H9 (cell line): ENCODE measurements around the gene NECTIN1. TPM values are rescaled to one million over a fixed set of nuclear protein-coding genes. Genes with fewer than 3 reads are reported as not detected.

ENCODE experiments used
- DNase-seq: peaks from one replicate; pipeline ENCODE4 v3.0.0-alpha.2; 2017
- H2AFZ ChIP-seq: one replicate; pipeline ENCODE4 v1.6.1; 2013; ENCODE audit warnings: mild to moderate bottlenecking, low read length, control low read depth, moderate library complexity
- H2AK5ac ChIP-seq: 2 replicates; pipeline ENCODE4 v1.6.1; 2013; ENCODE audit warnings: low read length, control low read depth, mixed read lengths; ENCODE audit not compliant: insufficient read length
- H2BK120ac ChIP-seq: one replicate; pipeline ENCODE4 v1.6.1; 2013; ENCODE audit warnings: low read depth, mild to moderate bottlenecking, low read length, control low read depth, inconsistent platforms; ENCODE audit not compliant: poor library complexity, severe bottlenecking
- H2BK12ac ChIP-seq: 2 replicates; pipeline ENCODE4 v1.6.1; 2013; ENCODE audit warnings: low read length, control low read depth, mixed read lengths, low read depth; ENCODE audit not compliant: insufficient read length
- H2BK15ac ChIP-seq: 2 replicates; pipeline ENCODE4 v1.6.1; 2013; ENCODE audit warnings: low read depth, low read length, control low read depth
- H2BK20ac ChIP-seq: one replicate; pipeline ENCODE4 v1.6.1; 2013; ENCODE audit warnings: low read depth, mild to moderate bottlenecking, low read length, control low read depth, inconsistent platforms; ENCODE audit not compliant: poor library complexity, severe bottlenecking
- H2BK5ac ChIP-seq: 2 replicates; pipeline ENCODE4 v1.6.1; 2013; ENCODE audit warnings: low read length, control low read depth, mixed read lengths; ENCODE audit not compliant: insufficient read length
- H3K14ac ChIP-seq: 2 replicates; pipeline ENCODE4 v1.6.1; 2013; ENCODE audit warnings: low read length, control low read depth; ENCODE audit not compliant: insufficient read depth
- H3K18ac ChIP-seq: 2 replicates; pipeline ENCODE4 v1.6.1; 2013; ENCODE audit warnings: low read depth, mild to moderate bottlenecking, mixed read lengths, low read length, control low read depth; ENCODE audit not compliant: insufficient read length
- H3K23ac ChIP-seq: 2 replicates; pipeline ENCODE4 v1.6.1; 2013; ENCODE audit warnings: low read length, control low read depth, mixed read lengths, low read depth; ENCODE audit not compliant: insufficient read length
- H3K23me2 ChIP-seq: 2 replicates; pipeline ENCODE4 v1.6.1; 2013; ENCODE audit warnings: low read depth, mild to moderate bottlenecking, mixed read lengths, low read length, control low read depth; ENCODE audit not compliant: insufficient read length, poor library complexity, severe bottlenecking
- H3K27ac ChIP-seq: 2 replicates; pipeline ENCODE4 v1.5.1; 2013; ENCODE audit warnings: low read length, control low read depth, mixed read lengths, low read depth; ENCODE audit not compliant: insufficient read length
- H3K27me3 ChIP-seq: 2 replicates; pipeline ENCODE4 v1.6.1; 2013; ENCODE audit warnings: low read length, control low read depth, inconsistent platforms; ENCODE audit not compliant: insufficient read depth
- H3K4ac ChIP-seq: 2 replicates; pipeline ENCODE4 v1.6.1; 2013; ENCODE audit warnings: low read depth, mild to moderate bottlenecking, control low read depth, inconsistent platforms, low read length, moderate library complexity
- H3K4me1 ChIP-seq: 2 replicates; pipeline ENCODE4 v1.6.1; 2013; ENCODE audit warnings: low read length, control low read depth, inconsistent platforms; ENCODE audit not compliant: insufficient read depth
- H3K4me2 ChIP-seq: 2 replicates; pipeline ENCODE4 v1.6.1; 2013; ENCODE audit warnings: low read length, control low read depth, mixed read lengths; ENCODE audit not compliant: insufficient read length, insufficient read depth
- H3K56ac ChIP-seq: 2 replicates; pipeline ENCODE4 v1.6.1; 2013; ENCODE audit warnings: low read depth, mild to moderate bottlenecking, mixed read lengths, low read length, control low read depth; ENCODE audit not compliant: insufficient read length
- H3K79me1 ChIP-seq: 2 replicates; pipeline ENCODE4 v1.6.1; 2013; ENCODE audit warnings: low read depth, mild to moderate bottlenecking, moderate library complexity, low read length, control low read depth, inconsistent platforms; ENCODE audit not compliant: insufficient read depth, poor library complexity, severe bottlenecking
- H3K79me2 ChIP-seq: 2 replicates; pipeline ENCODE4 v1.6.1; 2013; ENCODE audit warnings: low read length, control low read depth, inconsistent platforms; ENCODE audit not compliant: insufficient read depth
- H3K9ac ChIP-seq: 2 replicates; pipeline ENCODE4 v1.6.1; 2013; ENCODE audit warnings: low read length, control low read depth, mixed read lengths; ENCODE audit not compliant: insufficient read length; ENCODE audit errors: extremely low read depth
- H3K9me3 ChIP-seq: one replicate; pipeline ENCODE4 v1.6.1; 2013; ENCODE audit warnings: low read depth, low read length, inconsistent platforms; ENCODE audit not compliant: control insufficient read depth
- H3T11ph ChIP-seq: one replicate; pipeline ENCODE4 v1.6.1; 2013; ENCODE audit warnings: mild to moderate bottlenecking, low read length, control low read depth, inconsistent platforms
- H4K20me1 ChIP-seq: one replicate; pipeline ENCODE4 v1.6.1; 2013; ENCODE audit not compliant: control insufficient read depth, insufficient read length, insufficient read depth
- H4K5ac ChIP-seq: 2 replicates; pipeline ENCODE4 v1.6.1; 2013; ENCODE audit warnings: low read depth, mild to moderate bottlenecking, mixed read lengths, low read length, control low read depth; ENCODE audit not compliant: insufficient read length
- H4K8ac ChIP-seq: replicated peaks from 2 replicates; pipeline ENCODE4 v1.6.1; 2013; ENCODE audit warnings: low read length, control low read depth, mixed read lengths, low read depth; ENCODE audit not compliant: insufficient read length
- H4K91ac ChIP-seq: 2 replicates; pipeline ENCODE4 v1.6.1; 2013; ENCODE audit warnings: low read depth, mild to moderate bottlenecking, moderate library complexity, mixed read lengths, low read length, control low read depth; ENCODE audit not compliant: insufficient read length
- H3K27ac Mint-ChIP-seq, 3 experiments: 2 replicates in 2 of 3; 3 replicates in 1 of 3; pipeline ENCODE4 v1.8.0; 2020 to 2021; ENCODE audit warnings: mixed read lengths in 3 of 3, mild to moderate bottlenecking in 1 of 3, moderate library complexity in 1 of 3
- H3K27me3 Mint-ChIP-seq: 2 replicates; pipeline ENCODE4 v1.8.0; 2021; ENCODE audit warnings: low read depth, mild to moderate bottlenecking, moderate library complexity, mixed read lengths
- H3K36me3 Mint-ChIP-seq, 3 experiments: 2 replicates in 2 of 3; 3 replicates in 1 of 3; pipeline ENCODE4 v1.8.0; 2020 to 2021; ENCODE audit warnings: low read depth in 3 of 3, mixed read lengths in 3 of 3; ENCODE audit not compliant: insufficient read depth in 1 of 3
- H3K4me1 Mint-ChIP-seq, 2 experiments: 2 replicates each; pipeline ENCODE4 v1.8.0; 2020; ENCODE audit warnings: mixed read lengths in 2 of 2
- H3K4me3 Mint-ChIP-seq, 2 experiments: 2 replicates in 1 of 2; 3 replicates in 1 of 2; pipeline ENCODE4 v1.8.0; 2020 to 2021; ENCODE audit warnings: mild to moderate bottlenecking in 2 of 2, mixed read lengths in 2 of 2, moderate library complexity in 1 of 2
- H3K9me3 Mint-ChIP-seq, 2 experiments: 2 replicates in 1 of 2; 3 replicates in 1 of 2; pipeline ENCODE4 v1.8.0; 2020; ENCODE audit warnings: mild to moderate bottlenecking in 2 of 2, mixed read lengths in 2 of 2, moderate library complexity in 1 of 2
- WGBS: extraction: QIAGEN DNeasy Blood & Tissue Kit; methylation state at CpG from one replicate; pipeline ENCODE4 v1.1.7; 2013; ENCODE audit warnings: missing lambda C conversion rate, low lambda C conversion rate, mixed read lengths; ENCODE audit not compliant: insufficient read length; ENCODE audit errors: extremely low coverage; 5-methylcytosine and 5-hydroxymethylcytosine counted together
- total RNA-seq: library from RNA; stranded (reverse); gene quantifications from 2 replicates; pipeline ENCODE4 v1.2.1, GENCODE V29; 2021
- TF ChIP-seq, protein P1 (sequence below): fragments of 200-600 bp; sonication (generic); conservative IDR thresholded peaks from 3 replicates; pipeline ENCODE4 v1.8.0; 2021; ENCODE audit warnings: antibody characterized with exemption, mild to moderate bottlenecking

The NECTIN1 gene
- total RNA-seq, 1 experiment from 2014 or later = 113 TPM

- H2BK5ac ChIP-seq = no peak overlapping the region
- H3K4me1 ChIP-seq = peaks cover 22% of the 10 kb centered on the region; the same call in 1 of the 2 replicates
- no peak overlapping the region for H4K91ac ChIP-seq
- no peak overlapping the region for H2AK5ac ChIP-seq
- no peak overlapping the region for H2BK12ac ChIP-seq
- no peak overlapping the region for H3K18ac ChIP-seq
- DNase-seq = no peak
- H3K9me3 Mint-ChIP-seq = no peaks in the 10 kb centered on the region
- H3K4ac ChIP-seq = no peak overlapping the region
- no CpG with 5 or more reads among the region's 10 CpGs for WGBS
- H3K79me1 ChIP-seq = peaks cover 12% of the 10 kb centered on the region
- no peaks in the 10 kb centered on the region for H3K9me3 ChIP-seq
- no peak overlapping the region for H2BK15ac ChIP-seq
- H3K79me2 ChIP-seq = peaks cover 61% of the 10 kb centered on the region; the same call in 1 of the 2 replicates
- H3K56ac ChIP-seq = no peak overlapping the region
- H2AFZ ChIP-seq = no peak overlapping the region
- H3K23ac ChIP-seq = no peak overlapping the region
- no peak overlapping the region for H3K9ac ChIP-seq
- no peak overlapping the region for H4K8ac ChIP-seq
- H3K27me3 Mint-ChIP-seq = no peaks in the 10 kb centered on the region
- no peak overlapping the region for H3K27ac ChIP-seq
- H3K27ac Mint-ChIP-seq = peak overlapping the region in 1 of 3 experiments; percentile 24; a peak in 1 of 7 replicates
- peaks cover 7 to 37% (median 29%) of the 10 kb centered on the region in 3 experiments; a peak in 6 of 7 replicates for H3K36me3 Mint-ChIP-seq
- no peak overlapping the region for H3T11ph ChIP-seq
- H4K20me1 ChIP-seq = peaks cover 4% of the 10 kb centered on the region
- H4K5ac ChIP-seq = no peak overlapping the region
- no peak overlapping the region for H2BK120ac ChIP-seq
- no peak overlapping the region for H2BK20ac ChIP-seq
- no peak overlapping the region for H3K4me2 ChIP-seq
- H3K4me1 Mint-ChIP-seq = peaks cover 70% of the 10 kb centered on the region in 2 experiments
- TF ChIP-seq, protein P1, sequence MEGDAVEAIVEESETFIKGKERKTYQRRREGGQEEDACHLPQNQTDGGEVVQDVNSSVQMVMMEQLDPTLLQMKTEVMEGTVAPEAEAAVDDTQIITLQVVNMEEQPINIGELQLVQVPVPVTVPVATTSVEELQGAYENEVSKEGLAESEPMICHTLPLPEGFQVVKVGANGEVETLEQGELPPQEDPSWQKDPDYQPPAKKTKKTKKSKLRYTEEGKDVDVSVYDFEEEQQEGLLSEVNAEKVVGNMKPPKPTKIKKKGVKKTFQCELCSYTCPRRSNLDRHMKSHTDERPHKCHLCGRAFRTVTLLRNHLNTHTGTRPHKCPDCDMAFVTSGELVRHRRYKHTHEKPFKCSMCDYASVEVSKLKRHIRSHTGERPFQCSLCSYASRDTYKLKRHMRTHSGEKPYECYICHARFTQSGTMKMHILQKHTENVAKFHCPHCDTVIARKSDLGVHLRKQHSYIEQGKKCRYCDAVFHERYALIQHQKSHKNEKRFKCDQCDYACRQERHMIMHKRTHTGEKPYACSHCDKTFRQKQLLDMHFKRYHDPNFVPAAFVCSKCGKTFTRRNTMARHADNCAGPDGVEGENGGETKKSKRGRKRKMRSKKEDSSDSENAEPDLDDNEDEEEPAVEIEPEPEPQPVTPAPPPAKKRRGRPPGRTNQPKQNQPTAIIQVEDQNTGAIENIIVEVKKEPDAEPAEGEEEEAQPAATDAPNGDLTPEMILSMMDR = no peak
- no peak overlapping the region for H3K4me3 Mint-ChIP-seq
- H3K14ac ChIP-seq = no peak overlapping the region
- H3K23me2 ChIP-seq = peaks cover 6% of the 10 kb centered on the region
- H3K27me3 ChIP-seq = no peaks in the 10 kb centered on the region
Measured at GRCh38 chr11:119722281-119722794, 6.7 kb downstream of the NECTIN1 start.
